DND-41 (cell line): ENCODE results near the gene GRK1.

Experiments
- ATAC-seq: fragments of 200-7000 bp; cut with Tn5 transposase; 3 replicates; pipeline ENCODE4 v1.9.1; 2021; ENCODE audit warnings: low read depth; ENCODE audit not compliant: insufficient read depth
- DNase-seq: peaks from one replicate; pipeline ENCODE4 v3.0.0-alpha.2; 2020
- H2AFZ ChIP-seq: 2 replicates; pipeline ENCODE4 v1.6.0; 2012; ENCODE audit warnings: low read depth, low read length
- H3K27ac ChIP-seq: 2 replicates; pipeline ENCODE4 v1.5.1; 2012; ENCODE audit warnings: low read length, inconsistent platforms
- H3K27me3 ChIP-seq: fragments of 200-600 bp; sonication (generic); 2 replicates; pipeline ENCODE4 v1.6.0; 2012; ENCODE audit warnings: low read length, mild to moderate bottlenecking, inconsistent platforms; ENCODE audit not compliant: insufficient read depth, poor library complexity
- H3K36me3 ChIP-seq: 2 replicates; pipeline ENCODE4 v1.5.1; 2012; ENCODE audit warnings: low read length, inconsistent platforms; ENCODE audit not compliant: insufficient read depth
- H3K4me1 ChIP-seq: 2 replicates; pipeline ENCODE4 v1.5.1; 2012; ENCODE audit warnings: mild to moderate bottlenecking, low read length; ENCODE audit not compliant: insufficient read depth
- H3K4me2 ChIP-seq: 2 replicates; pipeline ENCODE4 v1.6.0; 2012; ENCODE audit warnings: mild to moderate bottlenecking, moderate library complexity, low read length, inconsistent platforms; ENCODE audit not compliant: insufficient read depth
- H3K4me3 ChIP-seq, 2 experiments: fragments of 200-600 bp in 1 of 2; shearing (Covaris generic) in 1 of 2; 2 replicates each; pipeline ENCODE4 v1.5.1; 2012 to 2016; ENCODE audit warnings: inconsistent platforms in 2 of 2, low read length in 2 of 2, mild to moderate bottlenecking in 2 of 2, low read depth in 1 of 2, moderate library complexity in 1 of 2
- H3K79me2 ChIP-seq: 2 replicates; pipeline ENCODE4 v1.6.0; 2012; ENCODE audit warnings: low read length, inconsistent platforms; ENCODE audit not compliant: insufficient read depth
- H3K9ac ChIP-seq: 2 replicates; pipeline ENCODE4 v1.6.0; 2012; ENCODE audit warnings: low read depth, mild to moderate bottlenecking, inconsistent platforms, low read length, moderate library complexity
- H3K9me3 ChIP-seq: 2 replicates; pipeline ENCODE4 v1.5.1; 2012; ENCODE audit warnings: low read length, moderate library complexity, mild to moderate bottlenecking, inconsistent platforms; ENCODE audit not compliant: insufficient read depth, severe bottlenecking
- H4K20me1 ChIP-seq: 2 replicates; pipeline ENCODE4 v1.6.0; 2012; ENCODE audit warnings: low read length; ENCODE audit not compliant: insufficient read depth
- EZH2 ChIP-seq: IDR thresholded peaks from 3 replicates; pipeline ENCODE4 v1.6.1; 2012; ENCODE audit warnings: borderline replicate concordance, low read depth, mild to moderate bottlenecking, moderate library complexity, low read length, inconsistent platforms; ENCODE audit not compliant: severe bottlenecking
- TF ChIP-seq, protein P1 (sequence below): IDR thresholded peaks from 2 replicates; pipeline ENCODE4 v1.5.1; 2012; ENCODE audit warnings: borderline replicate concordance, low read length, moderate library complexity, mild to moderate bottlenecking; ENCODE audit not compliant: poor library complexity, severe bottlenecking; ENCODE audit errors: extremely low read depth

The GRK1 gene

DNA sequence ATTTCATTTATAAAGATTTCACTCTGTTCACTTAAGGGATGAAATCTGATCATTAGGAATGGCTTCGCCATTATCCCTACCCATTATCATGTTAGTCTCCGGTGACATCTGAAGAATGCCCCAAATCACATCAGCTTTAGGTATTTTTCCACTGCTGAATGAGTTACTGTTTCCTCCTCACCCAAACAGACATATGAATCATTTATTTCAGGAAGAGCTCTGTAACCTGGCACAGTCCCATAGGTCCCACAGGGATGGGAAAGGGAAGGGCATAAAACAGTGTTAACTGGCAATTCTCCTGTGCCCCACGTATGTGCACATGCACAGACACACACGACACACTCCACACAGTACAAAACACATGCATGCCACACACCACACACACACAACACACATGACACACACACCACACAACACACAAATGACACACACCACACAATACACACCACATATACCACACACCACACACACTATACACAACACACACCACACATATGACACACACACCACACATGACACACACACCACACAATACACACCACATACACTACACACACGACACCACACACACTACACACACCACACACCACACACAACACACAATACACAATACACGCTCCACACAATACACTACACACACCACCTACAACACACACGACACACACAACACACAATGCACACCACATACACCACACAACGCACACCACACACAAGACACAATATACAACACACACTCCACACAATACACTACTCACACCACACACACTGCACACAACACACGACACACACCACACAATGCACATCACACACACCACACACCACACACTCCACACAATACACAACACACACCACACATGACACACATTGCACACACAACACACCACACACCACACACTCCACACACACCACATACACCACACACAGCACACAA, 107.4 kb downstream of the GRK1 start:
- Histone ChIP-seq H3K9ac (no peak overlapping the region), H3K4me2 (no peak overlapping the region), H3K4me3 (no peak overlapping the region), H3K36me3 (no peaks in the 10 kb centered on the region), H3K27me3 (peaks cover 3% of the 10 kb centered on the region), H3K9me3 (no peaks in the 10 kb centered on the region), H3K79me2 (no peaks in the 10 kb centered on the region), H3K4me1 (no peaks in the 10 kb centered on the region), H2AFZ (no peak overlapping the region), H4K20me1 (peaks cover 14% of the 10 kb centered on the region), H3K27ac (no peak overlapping the region)
- ATAC-seq (no peak), DNase-seq (no peak)
- TF ChIP-seq, protein P1, sequence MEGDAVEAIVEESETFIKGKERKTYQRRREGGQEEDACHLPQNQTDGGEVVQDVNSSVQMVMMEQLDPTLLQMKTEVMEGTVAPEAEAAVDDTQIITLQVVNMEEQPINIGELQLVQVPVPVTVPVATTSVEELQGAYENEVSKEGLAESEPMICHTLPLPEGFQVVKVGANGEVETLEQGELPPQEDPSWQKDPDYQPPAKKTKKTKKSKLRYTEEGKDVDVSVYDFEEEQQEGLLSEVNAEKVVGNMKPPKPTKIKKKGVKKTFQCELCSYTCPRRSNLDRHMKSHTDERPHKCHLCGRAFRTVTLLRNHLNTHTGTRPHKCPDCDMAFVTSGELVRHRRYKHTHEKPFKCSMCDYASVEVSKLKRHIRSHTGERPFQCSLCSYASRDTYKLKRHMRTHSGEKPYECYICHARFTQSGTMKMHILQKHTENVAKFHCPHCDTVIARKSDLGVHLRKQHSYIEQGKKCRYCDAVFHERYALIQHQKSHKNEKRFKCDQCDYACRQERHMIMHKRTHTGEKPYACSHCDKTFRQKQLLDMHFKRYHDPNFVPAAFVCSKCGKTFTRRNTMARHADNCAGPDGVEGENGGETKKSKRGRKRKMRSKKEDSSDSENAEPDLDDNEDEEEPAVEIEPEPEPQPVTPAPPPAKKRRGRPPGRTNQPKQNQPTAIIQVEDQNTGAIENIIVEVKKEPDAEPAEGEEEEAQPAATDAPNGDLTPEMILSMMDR, result no peak
- TF ChIP-seq EZH2, result no peak

DNA sequence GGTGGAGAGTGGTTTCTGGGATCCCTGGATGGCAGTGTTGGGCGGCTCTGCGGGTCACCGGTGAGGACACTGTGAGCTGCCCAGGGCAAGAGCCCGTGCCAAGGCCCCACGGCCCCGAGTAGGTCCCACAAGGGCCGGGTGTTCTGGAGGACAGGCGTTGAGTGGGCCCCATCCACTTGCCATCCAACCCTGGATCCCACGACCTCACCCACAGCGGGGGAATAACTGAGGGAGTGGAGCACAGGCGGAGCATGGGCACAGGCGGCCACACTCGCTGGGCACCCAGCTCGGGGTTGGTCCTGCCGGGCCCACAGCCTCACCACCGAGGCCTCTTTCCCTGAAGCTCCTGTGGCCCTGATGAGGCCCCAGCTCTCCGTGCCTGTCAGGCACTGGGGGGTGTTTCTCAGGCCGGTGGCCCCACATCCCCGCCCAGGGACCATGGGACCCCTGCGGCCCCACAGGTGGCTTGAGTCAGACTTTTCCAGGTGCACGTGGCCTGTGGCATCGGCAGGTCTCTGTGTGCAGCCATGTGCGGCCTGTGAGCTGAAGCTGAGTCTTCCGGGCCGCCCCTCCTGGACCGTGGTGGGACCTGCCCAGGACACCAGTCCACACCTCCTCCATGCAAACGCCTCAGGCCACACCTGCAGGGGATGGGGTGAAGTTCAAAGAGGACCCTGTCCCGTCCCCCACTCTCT, 108.6 kb downstream of the GRK1 start:
- H3K79me2 ChIP-seq, result no peaks in the 10 kb centered on the region
- no peaks in the 10 kb centered on the region for H3K4me1 ChIP-seq
- no peak overlapping the region for H3K27ac ChIP-seq
- no peak for TF ChIP-seq EZH2
- TF ChIP-seq, protein P1, result no peak
- no peak overlapping the region for H3K4me2 ChIP-seq
- no peaks in the 10 kb centered on the region for H3K9me3 ChIP-seq
- H3K9ac ChIP-seq, result no peak overlapping the region
- H2AFZ ChIP-seq, result no peak overlapping the region
- H4K20me1 ChIP-seq, result peaks cover 14% of the 10 kb centered on the region
- ATAC-seq (no peak), DNase-seq (no peak)
- no peaks in the 10 kb centered on the region for H3K36me3 ChIP-seq
- H3K4me3 ChIP-seq, result no peak overlapping the region
- H3K27me3 ChIP-seq, result peaks cover 8% of the 10 kb centered on the region

DNA sequence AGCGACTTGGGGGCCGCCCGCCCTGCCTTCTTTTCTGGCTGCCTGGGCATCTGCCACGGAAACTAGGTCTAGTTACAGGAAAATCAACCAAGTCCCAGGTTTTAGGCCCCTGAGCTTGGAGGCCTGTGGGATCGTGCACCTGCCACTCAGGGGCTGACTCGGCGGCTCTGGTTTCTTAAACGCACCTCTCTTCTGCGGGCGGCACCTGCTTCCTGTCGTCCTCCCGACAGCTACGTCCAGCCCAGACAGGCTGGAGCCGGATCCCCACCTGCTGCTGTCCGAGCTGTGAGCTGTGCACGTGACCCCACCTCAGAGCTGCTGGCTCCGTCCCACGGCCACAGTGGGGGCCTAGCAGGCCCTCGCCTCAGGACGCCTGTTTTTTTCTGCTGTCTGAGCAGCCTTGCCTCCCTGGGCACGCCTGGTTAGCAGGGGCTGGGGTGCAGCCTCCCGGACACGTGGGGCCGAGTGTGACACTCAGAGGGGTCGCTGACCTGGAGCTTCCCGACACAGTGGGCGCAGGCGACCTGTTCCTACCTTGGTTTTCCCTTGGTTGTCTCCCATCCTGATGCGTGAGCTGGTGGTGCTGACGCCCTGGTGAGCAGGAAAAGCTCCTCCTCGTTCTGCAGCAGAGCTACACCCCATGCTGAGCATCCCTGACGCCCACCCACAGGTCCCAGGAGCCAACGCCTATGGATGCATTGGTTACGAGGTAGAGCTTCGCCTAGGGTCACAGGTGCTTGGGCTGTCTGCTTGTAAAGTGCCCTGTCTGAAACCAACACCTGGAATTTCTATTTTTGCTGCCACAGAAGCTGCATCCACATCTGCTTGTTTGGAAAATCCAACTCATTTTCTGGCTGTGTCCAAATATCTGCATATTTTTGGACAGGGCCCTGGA, 109.5 kb downstream of the GRK1 start:
- TF ChIP-seq, protein P1, result no peak
- TF ChIP-seq EZH2, result no peak
- Histone ChIP-seq H3K27ac (no peak overlapping the region), H3K4me1 (no peaks in the 10 kb centered on the region)

More for the DNA sequence above, 109.5 kb downstream of the GRK1 start:
- no peaks in the 10 kb centered on the region for H3K79me2 ChIP-seq
- no peaks in the 10 kb centered on the region for H3K9me3 ChIP-seq
- H3K27me3 ChIP-seq, result peaks cover 13% of the 10 kb centered on the region
- no peaks in the 10 kb centered on the region for H3K36me3 ChIP-seq
- H3K9ac ChIP-seq, result no peak overlapping the region
- DNase-seq (no peak), ATAC-seq (no peak)
- no peak overlapping the region for H2AFZ ChIP-seq
- H3K4me3 ChIP-seq, result no peak overlapping the region
- peaks cover 14% of the 10 kb centered on the region for H4K20me1 ChIP-seq
- H3K4me2 ChIP-seq, result no peak overlapping the region
